ENCODE data around the gene OR10H3. TPM values are rescaled to one million over a fixed set of nuclear protein-coding genes. Genes with fewer than 3 reads are reported as not detected.

OR10H3 gene
- total and polyA plus RNA-seq, 9 donors, result not detected

- intact Hi-C loops (cut with DNase I), result no loop called here
- Histone ChIP-seq H3K27me3 (no peaks in the 10 kb centered on the region), H3K4me3 (no peak within 1 kb of the TSS), H3K27ac (no peak within 1 kb of the TSS), H3K9me3 (no peaks in the 10 kb centered on the region), H3K4me1 (ENCODE audit: insufficient read depth) (no peaks in the 10 kb centered on the region), H3K36me3 (no peaks in the 10 kb centered on the region)
- TF ChIP-seq CTCF (IDR thresholded peaks at IDR 0.05), result no peak
- TF ChIP-seq EP300 (IDR thresholded peaks at IDR 0.05), result no peak
- TF ChIP-seq POLR2A (IDR thresholded peaks at IDR 0.05), result no peak
- no peak for DNase-seq
- 57 to 66% (median 62%) methylated on average over 6 of the region's 6 CpGs for WGBS, 3 donors
Measured at GRCh38 chr19:15787611-15788155, 49.9 kb downstream of the OR10H3 start, which contains the start of gene OR10H5. OR10H5 (plus strand) TSS chr19:15787661; CDS start chr19:15794049, 6,388 bp downstream.

GRCh38 chr19:15788594-15789270 lies 50.9 kb downstream of the OR10H3 start:
- Histone ChIP-seq H3K4me3 (no peak overlapping the region), H3K27me3 (no peaks in the 10 kb centered on the region), H3K9me3 (no peaks in the 10 kb centered on the region), H3K4me1 (ENCODE audit: insufficient read depth) (no peaks in the 10 kb centered on the region), H3K36me3 (no peaks in the 10 kb centered on the region), H3K27ac (no peak overlapping the region)
- no peak for DNase-seq
- intact Hi-C loops (cut with DNase I), result no loop called here
- 71 to 80% (median 72%) methylated on average over 4 of the region's 4 CpGs for WGBS, 3 donors
- no peak for TF ChIP-seq EP300 (IDR thresholded peaks at IDR 0.05)
- TF ChIP-seq POLR2A (IDR thresholded peaks at IDR 0.05), result no peak
- TF ChIP-seq CTCF (IDR thresholded peaks at IDR 0.05), result no peak

- no peak for DNase-seq
- H3K27ac ChIP-seq, result no peak overlapping the region
- no peaks in the 10 kb centered on the region for H3K4me1 ChIP-seq (ENCODE audit: insufficient read depth)
- 42 to 55% (median 55%) methylated on average over 6 of the region's 6 CpGs for WGBS, 3 donors
- no peaks in the 10 kb centered on the region for H3K27me3 ChIP-seq
- H3K9me3 ChIP-seq, result no peaks in the 10 kb centered on the region
- H3K4me3 ChIP-seq, result no peak overlapping the region
- H3K36me3 ChIP-seq, result no peaks in the 10 kb centered on the region
- intact Hi-C loops (cut with DNase I), result no loop called here
- TF ChIP-seq POLR2A (IDR thresholded peaks at IDR 0.05), result no peak
- TF ChIP-seq CTCF (IDR thresholded peaks at IDR 0.05), result no peak
- no peak for TF ChIP-seq EP300 (IDR thresholded peaks at IDR 0.05)
Measured at GRCh38 chr19:15790096-15790495, 52.3 kb downstream of the OR10H3 start.

Other genes starting within 250 kb of the OR10H3 start
- gene CYP4F22, start 229.5 kb upstream of the OR10H3 start, total RNA-seq, result under 1 TPM in 2 of 7 donors, not detected in 5; 0.08 to 0.13 TPM
- under 1 TPM in 1 of 2 donors, not detected in 1; 0.13 TPM for gene CYP4F22, start 229.5 kb upstream of the OR10H3 start, polyA plus RNA-seq
- gene CYP4F8, start 122.8 kb upstream of the OR10H3 start, total RNA-seq, result 1 to 10 TPM in 1 of 7 donors, not detected in 6; 1.1 TPM
- gene CYP4F8, start 122.8 kb upstream of the OR10H3 start, polyA plus RNA-seq, result not detected
- 1 to 10 TPM in 1 of 7 donors, under 1 TPM in 5, not detected in 1; 0.15 to 1.8 (median 0.38) TPM for gene CYP4F3, start 97.1 kb upstream of the OR10H3 start, total RNA-seq
- gene CYP4F3, start 97.1 kb upstream of the OR10H3 start, polyA plus RNA-seq, result under 1 TPM in 1 of 2 donors, not detected in 1; 0.13 TPM
- gene CYP4F12, start 64.9 kb upstream of the OR10H3 start, total RNA-seq, result 10 to 100 TPM in 3 of 7 donors, 1 to 10 TPM in 4; 2.7 to 14.1 (median 9.4) TPM
- gene CYP4F12, start 64.9 kb upstream of the OR10H3 start, polyA plus RNA-seq, result 1 to 10 TPM; 4.0 to 8.9 TPM
- gene OR10H2, start 10.0 kb upstream of the OR10H3 start, total RNA-seq, result not detected
- not detected for gene OR10H2, start 10.0 kb upstream of the OR10H3 start, polyA plus RNA-seq
- gene OR10H5, start 49.7 kb downstream of the OR10H3 start, total RNA-seq, result not detected
- not detected for gene OR10H5, start 49.7 kb downstream of the OR10H3 start, polyA plus RNA-seq
- not detected for gene OR10H1, start 77.7 kb downstream of the OR10H3 start, total RNA-seq
- gene OR10H1, start 77.7 kb downstream of the OR10H3 start, polyA plus RNA-seq, result not detected
- gene CYP4F2, start 160.1 kb downstream of the OR10H3 start, total RNA-seq, result 1 to 10 TPM in 1 of 7 donors, under 1 TPM in 1, not detected in 5; 0.75 to 1.1 TPM
- not detected for gene CYP4F2, start 160.1 kb downstream of the OR10H3 start, polyA plus RNA-seq
- gene CYP4F11, start 196.5 kb downstream of the OR10H3 start, total RNA-seq, result 1 to 10 TPM in 1 of 7 donors, under 1 TPM in 6; 0.13 to 1.3 (median 0.30) TPM
- gene CYP4F11, start 196.5 kb downstream of the OR10H3 start, polyA plus RNA-seq, result under 1 TPM in 1 of 2 donors, not detected in 1; 0.15 TPM
- gene OR10H4, start 211.0 kb downstream of the OR10H3 start, total RNA-seq, result not detected
- not detected for gene OR10H4, start 211.0 kb downstream of the OR10H3 start, polyA plus RNA-seq

All from ovary (tissue), 9 donors.